IMR-90 (cell line): Measurements from ENCODE around the gene CST1. TPM values are rescaled to one million over a fixed set of nuclear protein-coding genes. Genes with fewer than 3 reads are reported as not detected.

Experiments
- ATAC-seq: fragments of 200-7000 bp; cut with Tn5 transposase; 2 replicates; pipeline ENCODE4 v1.9.1; 2020; ENCODE audit warnings: low read depth, mild to moderate bottlenecking, moderate library complexity
- BruUV-seq: library from RNA; stranded (reverse); fragments of 400-500 nt; replicated peaks from 2 replicates; lab custom pipeline; 2021; lab: Mats Ljungman, UMichigan
- CTCF ChIA-PET: fragments of 300-600 bp; formaldehyde crosslinking; extraction: SDS; loops from one replicate; lab custom pipeline; 2021; ENCODE audit warnings: antibody characterized with exemption; lab: Yijun Ruan, JAX
- POLR2A ChIA-PET: fragments of 300-600 bp; sonication (Branson Sonifier 250); formaldehyde crosslinking; loops from one replicate; lab custom pipeline; 2022; ENCODE audit warnings: antibody characterized with exemption; ENCODE audit not compliant: unreplicated experiment; lab: Charles Lee
- DNase-seq: peaks from one replicate; pipeline ENCODE4 v3.0.0; 2013
- H2AFZ ChIP-seq: replicated peaks from 2 replicates; pipeline ENCODE3; 2013; ENCODE audit warnings: low read length, mild to moderate bottlenecking; ENCODE audit not compliant: poor library complexity
- H2AK5ac ChIP-seq: 2 replicates; pipeline ENCODE4 v1.6.1; 2013; ENCODE audit warnings: low read depth, low read length, inconsistent platforms
- H2AK9ac ChIP-seq: replicated peaks from 2 replicates; pipeline ENCODE3; 2013; ENCODE audit warnings: mild to moderate bottlenecking, low read depth, low read length, moderate library complexity; ENCODE audit not compliant: poor library complexity
- H2BK120ac ChIP-seq: 2 replicates; pipeline ENCODE4 v1.6.1; 2013; ENCODE audit warnings: low read depth, low read length, inconsistent platforms
- H2BK15ac ChIP-seq: 3 replicates; pipeline ENCODE4 v1.6.1; 2013; ENCODE audit warnings: low read depth, low read length, inconsistent platforms
- H2BK20ac ChIP-seq: 2 replicates; pipeline ENCODE4 v1.6.1; 2013; ENCODE audit warnings: low read depth, mild to moderate bottlenecking, inconsistent platforms, low read length, moderate library complexity
- H2BK5ac ChIP-seq: 2 replicates; pipeline ENCODE4 v1.6.1; 2013; ENCODE audit warnings: mild to moderate bottlenecking, low read depth, low read length, inconsistent platforms; ENCODE audit not compliant: poor library complexity, severe bottlenecking
- H3K14ac ChIP-seq: replicated peaks from 2 replicates; pipeline ENCODE4 v1.6.1; 2013; ENCODE audit warnings: low read depth, low read length, inconsistent platforms
- H3K18ac ChIP-seq: 2 replicates; pipeline ENCODE4 v1.6.1; 2013; ENCODE audit warnings: low read depth, low read length, control low read depth
- H3K23ac ChIP-seq: 2 replicates; pipeline ENCODE4 v1.6.1; 2013; ENCODE audit warnings: low read depth, low read length, inconsistent platforms
- H3K27ac ChIP-seq: 2 replicates; pipeline ENCODE4 v1.5.1; 2013; ENCODE audit warnings: mild to moderate bottlenecking, control low read depth, low read length; ENCODE audit not compliant: insufficient read depth
- H3K27me3 ChIP-seq: 2 replicates; pipeline ENCODE4 v1.6.1; 2013; ENCODE audit warnings: low read length; ENCODE audit not compliant: control insufficient read depth, insufficient read depth
- H3K36me3 ChIP-seq: 2 replicates; pipeline ENCODE4 v1.6.1; 2013; ENCODE audit warnings: low read length, mixed read lengths; ENCODE audit not compliant: control insufficient read depth, insufficient read depth
- H3K4ac ChIP-seq: 2 replicates; pipeline ENCODE4 v1.6.1; 2013; ENCODE audit warnings: low read depth, low read length, inconsistent platforms
- H3K4me1 ChIP-seq: 2 replicates; pipeline ENCODE4 v1.6.1; 2013; ENCODE audit warnings: low read length, mixed read lengths; ENCODE audit not compliant: control insufficient read depth, insufficient read depth
- H3K4me2 ChIP-seq: 2 replicates; pipeline ENCODE4 v1.6.1; 2013; ENCODE audit warnings: low read depth, mild to moderate bottlenecking, control low read depth, low read length, moderate library complexity
- H3K4me3 ChIP-seq: 2 replicates; pipeline ENCODE4 v1.5.1; 2013; ENCODE audit warnings: low read depth, mild to moderate bottlenecking, control low read depth, low read length, moderate library complexity; ENCODE audit not compliant: insufficient read depth
- H3K56ac ChIP-seq: 2 replicates; pipeline ENCODE4 v1.6.1; 2013; ENCODE audit warnings: low read length, inconsistent platforms; ENCODE audit not compliant: insufficient read depth; ENCODE audit errors: extremely low read depth
- H3K79me1 ChIP-seq, 2 experiments: 2 replicates each; pipeline ENCODE4 v1.6.1; 2013; ENCODE audit warnings: low read length in 2 of 2, inconsistent platforms in 1 of 2, low read depth in 1 of 2
- H3K9ac ChIP-seq: 2 replicates; pipeline ENCODE4 v1.6.1; 2013; ENCODE audit warnings: low read depth, low read length, control low read depth
- H3K9me1 ChIP-seq: 2 replicates; pipeline ENCODE4 v1.6.1; 2013; ENCODE audit warnings: low read length, inconsistent platforms; ENCODE audit not compliant: insufficient read depth
- H3K9me3 ChIP-seq: 2 replicates; pipeline ENCODE4 v1.6.1; 2013; ENCODE audit warnings: low read length; ENCODE audit not compliant: control insufficient read depth, insufficient read depth
- H4K20me1 ChIP-seq: 2 replicates; pipeline ENCODE4 v1.6.1; 2013; ENCODE audit warnings: low read length, inconsistent platforms; ENCODE audit not compliant: insufficient read depth
- H4K5ac ChIP-seq: 2 replicates; pipeline ENCODE4 v1.6.1; 2013; ENCODE audit warnings: mild to moderate bottlenecking, low read depth, low read length, control low read depth
- H4K8ac ChIP-seq, 2 experiments: 2 replicates each; pipeline ENCODE4 v1.6.1; 2013; ENCODE audit warnings: low read depth in 2 of 2, low read length in 2 of 2, control low read depth in 1 of 2, inconsistent platforms in 1 of 2
- H4K91ac ChIP-seq: 2 replicates; pipeline ENCODE4 v1.6.1; 2013; ENCODE audit warnings: low read depth, low read length, inconsistent platforms; ENCODE audit not compliant: insufficient read depth
- BHLHE40 ChIP-seq: fragments of 150-350 bp; IDR thresholded peaks from 2 replicates; pipeline ENCODE4 v1.6.1; 2016; ENCODE audit warnings: mild to moderate bottlenecking, low read depth, low read length
- CHD1 ChIP-seq: IDR thresholded peaks from 2 replicates; pipeline ENCODE4 v1.6.1; 2012; ENCODE audit warnings: low read depth, low read length, improper control_type of control experiment
- FOS ChIP-seq: fragments of 150-350 bp; IDR thresholded peaks from 2 replicates; pipeline ENCODE4 v1.6.1; 2016; ENCODE audit warnings: low read depth, low read length
- MAFK ChIP-seq: IDR thresholded peaks from 2 replicates; pipeline ENCODE4 v1.6.1; 2012; ENCODE audit warnings: low read depth, low read length, improper control_type of control experiment
- MAZ ChIP-seq: IDR thresholded peaks from 2 replicates; pipeline ENCODE4 v1.6.1; 2012; ENCODE audit warnings: low read depth, mild to moderate bottlenecking, low read length, improper control_type of control experiment, moderate library complexity, borderline replicate concordance
- NFE2L2 ChIP-seq: fragments of 150-350 bp; IDR thresholded peaks from 2 replicates; pipeline ENCODE4 v1.6.1; 2016; ENCODE audit warnings: low read depth, mild to moderate bottlenecking, low read length
- POLR2A ChIP-seq: IDR thresholded peaks from 2 replicates; pipeline ENCODE4 v1.6.1; 2012; ENCODE audit warnings: mild to moderate bottlenecking, low read depth, low read length
- RAD21 ChIP-seq: IDR thresholded peaks from 2 replicates; pipeline ENCODE4 v1.6.1; 2012; ENCODE audit warnings: low read length, improper control_type of control experiment
- SMC3 ChIP-seq: fragments of 150-350 bp; IDR thresholded peaks from 2 replicates; pipeline ENCODE4 v1.6.1; 2016; ENCODE audit warnings: low read depth, mild to moderate bottlenecking, antibody characterized with exemption, low read length, moderate library complexity
- WGBS, 2 experiments: methylation state at CpG; one replicate each; pipeline versions ENCODE4 v1.1.5 to v1.1.7; 2013; ENCODE audit warnings: missing lambda C conversion rate in 2 of 2; ENCODE audit not compliant: insufficient read length in 1 of 2; ENCODE audit errors: extremely low coverage in 2 of 2; 5-methylcytosine and 5-hydroxymethylcytosine counted together
- dilution Hi-C: fragments of 300-500 bp; cut with HindIII; formaldehyde crosslinking; loops from one replicate; pipeline ENCODE4 v1.14.3; 2018; ENCODE audit warnings: low sequenced_read_pairs; ENCODE audit not compliant: unreplicated experiment
- in situ Hi-C: fragments of 300-500 bp; cut with MboI; formaldehyde crosslinking; loops from 3 replicates; pipeline ENCODE4 v1.14.3; 2019; ENCODE audit warnings: low sequenced_read_pairs, inconsistent platforms, mixed read lengths
- intact Hi-C: fragments of 100-400 bp; cut with micrococcal nuclease; formaldehyde crosslinking; loops from 2 replicates; pipeline ENCODE4 v1.10.0; 2022
- polyA plus RNA-seq, 3 experiments: library from polyadenylated mRNA; depleted of rRNA; stranded (reverse); fragments of >200 nt; gene quantifications; 2 replicates each; pipeline ENCODE4 v1.2.3, GENCODE V29; 2012; ENCODE audit warnings: low replicate concordance in 1 of 3
- total RNA-seq: library from RNA; depleted of rRNA; stranded (reverse); fragments of >200 nt; gene quantifications from 2 replicates; pipeline ENCODE4 v1.2.3, GENCODE V29; 2012
- TF ChIP-seq, protein P1 (sequence below): conservative IDR thresholded peaks from 2 replicates; pipeline ENCODE4 v1.5.1; 2012; ENCODE audit warnings: mild to moderate bottlenecking, low read depth, low read length, improper control_type of control experiment
- TF ChIP-seq, protein P2 (sequence below): fragments of 150-350 bp; IDR thresholded peaks from 2 replicates; pipeline ENCODE4 v1.6.1; 2017; ENCODE audit warnings: mild to moderate bottlenecking, antibody characterized with exemption, low read length, low read depth
- TF ChIP-seq, protein P3 (sequence below): fragments of 150-350 bp; IDR thresholded peaks from 2 replicates; pipeline ENCODE4 v1.6.1; 2016; ENCODE audit warnings: low read depth, mild to moderate bottlenecking, low read length, moderate library complexity, borderline replicate concordance

Gene CST1
- total and polyA plus RNA-seq, 2 of the 4 experiments (the other 2 are of a cell fraction), result not detected

DNA sequence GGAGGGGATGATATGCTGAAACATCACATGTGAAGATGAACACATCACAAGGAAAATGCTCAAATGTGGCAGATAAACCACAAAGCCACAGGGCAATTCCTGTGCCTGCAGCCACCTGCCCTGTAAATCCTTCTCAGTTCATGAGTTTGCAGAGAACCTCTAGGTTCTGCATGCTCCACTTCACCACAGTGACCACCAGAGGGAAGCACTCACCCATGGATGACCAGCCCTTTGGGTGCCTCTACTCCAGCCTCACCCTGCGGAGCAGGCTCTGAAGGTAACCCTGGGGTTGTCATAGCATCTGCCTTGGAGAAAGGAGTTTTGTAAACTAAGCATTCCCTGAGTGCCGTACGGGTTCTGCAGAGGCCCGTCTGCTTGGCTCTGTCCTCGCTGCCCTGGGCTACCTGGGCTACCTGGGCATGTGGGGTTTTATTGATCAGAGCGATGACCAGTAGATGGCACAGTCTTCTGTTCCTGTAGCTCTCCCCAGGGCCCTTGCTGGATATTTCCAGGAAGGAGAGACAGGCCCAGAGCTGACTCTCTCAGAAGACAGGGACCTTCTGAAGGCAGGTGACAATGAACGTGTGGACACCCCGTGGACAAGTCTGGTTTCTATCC is 31.7 kb upstream of the CST1 start:
- H4K20me1 ChIP-seq, result no peaks in the 10 kb centered on the region
- no peaks in the 10 kb centered on the region for H3K4me1 ChIP-seq
- in situ Hi-C loops (no loop called here), dilution Hi-C loops (no loop called here), intact Hi-C loops (no loop called here)
- H3K14ac ChIP-seq, result no peak overlapping the region
- DNase-seq (peak; percentile 2), ATAC-seq (peak; percentile 44; the same call in 1 of the 2 replicates)
- H3K9me1 ChIP-seq, result no peaks in the 10 kb centered on the region
- no peak overlapping the region for H2AK9ac ChIP-seq
- H2BK120ac ChIP-seq, result no peak overlapping the region
- H3K56ac ChIP-seq, result no peak overlapping the region
- no peak overlapping the region for H3K4me2 ChIP-seq
- no peak overlapping the region for H2BK15ac ChIP-seq
- H4K8ac ChIP-seq, result no peak overlapping the region
- CTCF ChIA-PET, result no interaction called here
- no peaks in the 10 kb centered on the region for H3K79me1 ChIP-seq
- no peak overlapping the region for H3K23ac ChIP-seq
- H2AK5ac ChIP-seq, result no peak overlapping the region
- H3K36me3 ChIP-seq, result no peaks in the 10 kb centered on the region
- no CpG with 5 or more reads among the region's 8 CpGs for WGBS, 2 experiments
- H3K4me3 ChIP-seq, result no peak overlapping the region
- H3K4ac ChIP-seq, result no peak overlapping the region
- POLR2A ChIA-PET, result no interaction called here
- H3K27ac ChIP-seq, result no peak overlapping the region
- no peak overlapping the region for H4K5ac ChIP-seq
- BruUV-seq, result no TSS peak
- H2AFZ ChIP-seq, result no peak overlapping the region
- no peak overlapping the region for H3K9ac ChIP-seq
- H2BK5ac ChIP-seq, result no peak overlapping the region
- no peak overlapping the region for H3K18ac ChIP-seq
- no peak overlapping the region for H4K91ac ChIP-seq
- H3K27me3 ChIP-seq, result no peaks in the 10 kb centered on the region; the same call in 1 of the 2 replicates
- TF ChIP-seq, protein P1, sequence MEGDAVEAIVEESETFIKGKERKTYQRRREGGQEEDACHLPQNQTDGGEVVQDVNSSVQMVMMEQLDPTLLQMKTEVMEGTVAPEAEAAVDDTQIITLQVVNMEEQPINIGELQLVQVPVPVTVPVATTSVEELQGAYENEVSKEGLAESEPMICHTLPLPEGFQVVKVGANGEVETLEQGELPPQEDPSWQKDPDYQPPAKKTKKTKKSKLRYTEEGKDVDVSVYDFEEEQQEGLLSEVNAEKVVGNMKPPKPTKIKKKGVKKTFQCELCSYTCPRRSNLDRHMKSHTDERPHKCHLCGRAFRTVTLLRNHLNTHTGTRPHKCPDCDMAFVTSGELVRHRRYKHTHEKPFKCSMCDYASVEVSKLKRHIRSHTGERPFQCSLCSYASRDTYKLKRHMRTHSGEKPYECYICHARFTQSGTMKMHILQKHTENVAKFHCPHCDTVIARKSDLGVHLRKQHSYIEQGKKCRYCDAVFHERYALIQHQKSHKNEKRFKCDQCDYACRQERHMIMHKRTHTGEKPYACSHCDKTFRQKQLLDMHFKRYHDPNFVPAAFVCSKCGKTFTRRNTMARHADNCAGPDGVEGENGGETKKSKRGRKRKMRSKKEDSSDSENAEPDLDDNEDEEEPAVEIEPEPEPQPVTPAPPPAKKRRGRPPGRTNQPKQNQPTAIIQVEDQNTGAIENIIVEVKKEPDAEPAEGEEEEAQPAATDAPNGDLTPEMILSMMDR, result peak; percentile 46
- TF ChIP-seq, protein P2, sequence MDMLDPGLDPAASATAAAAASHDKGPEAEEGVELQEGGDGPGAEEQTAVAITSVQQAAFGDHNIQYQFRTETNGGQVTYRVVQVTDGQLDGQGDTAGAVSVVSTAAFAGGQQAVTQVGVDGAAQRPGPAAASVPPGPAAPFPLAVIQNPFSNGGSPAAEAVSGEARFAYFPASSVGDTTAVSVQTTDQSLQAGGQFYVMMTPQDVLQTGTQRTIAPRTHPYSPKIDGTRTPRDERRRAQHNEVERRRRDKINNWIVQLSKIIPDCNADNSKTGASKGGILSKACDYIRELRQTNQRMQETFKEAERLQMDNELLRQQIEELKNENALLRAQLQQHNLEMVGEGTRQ, result no peak
- TF ChIP-seq NFE2L2, result no peak
- no peak for TF ChIP-seq FOS
- TF ChIP-seq, protein P3, sequence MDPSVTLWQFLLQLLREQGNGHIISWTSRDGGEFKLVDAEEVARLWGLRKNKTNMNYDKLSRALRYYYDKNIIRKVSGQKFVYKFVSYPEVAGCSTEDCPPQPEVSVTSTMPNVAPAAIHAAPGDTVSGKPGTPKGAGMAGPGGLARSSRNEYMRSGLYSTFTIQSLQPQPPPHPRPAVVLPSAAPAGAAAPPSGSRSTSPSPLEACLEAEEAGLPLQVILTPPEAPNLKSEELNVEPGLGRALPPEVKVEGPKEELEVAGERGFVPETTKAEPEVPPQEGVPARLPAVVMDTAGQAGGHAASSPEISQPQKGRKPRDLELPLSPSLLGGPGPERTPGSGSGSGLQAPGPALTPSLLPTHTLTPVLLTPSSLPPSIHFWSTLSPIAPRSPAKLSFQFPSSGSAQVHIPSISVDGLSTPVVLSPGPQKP, result no peak
- no peak for TF ChIP-seq CHD1
- TF ChIP-seq MAZ, result no peak
- TF ChIP-seq MAFK, result no peak
- no peak for TF ChIP-seq POLR2A
- 0 out of 2 replicates have a peak, but pooled peaks have one; percentile 24 for TF ChIP-seq SMC3
- TF ChIP-seq BHLHE40, result no peak
- peak; percentile 46 for TF ChIP-seq RAD21
- no peak overlapping the region for H2BK20ac ChIP-seq
- no peaks in the 10 kb centered on the region for H3K9me3 ChIP-seq
